ENCODE data around the gene CLIC5. TPM values are rescaled to one million over a fixed set of nuclear protein-coding genes. Genes with fewer than 3 reads are reported as not detected.

Gene CLIC5
- total and polyA plus RNA-seq, 2 donors (not counting 1 experiment from before 2014, with no cell fraction given) = 0.96 to 0.97 TPM

DNA sequence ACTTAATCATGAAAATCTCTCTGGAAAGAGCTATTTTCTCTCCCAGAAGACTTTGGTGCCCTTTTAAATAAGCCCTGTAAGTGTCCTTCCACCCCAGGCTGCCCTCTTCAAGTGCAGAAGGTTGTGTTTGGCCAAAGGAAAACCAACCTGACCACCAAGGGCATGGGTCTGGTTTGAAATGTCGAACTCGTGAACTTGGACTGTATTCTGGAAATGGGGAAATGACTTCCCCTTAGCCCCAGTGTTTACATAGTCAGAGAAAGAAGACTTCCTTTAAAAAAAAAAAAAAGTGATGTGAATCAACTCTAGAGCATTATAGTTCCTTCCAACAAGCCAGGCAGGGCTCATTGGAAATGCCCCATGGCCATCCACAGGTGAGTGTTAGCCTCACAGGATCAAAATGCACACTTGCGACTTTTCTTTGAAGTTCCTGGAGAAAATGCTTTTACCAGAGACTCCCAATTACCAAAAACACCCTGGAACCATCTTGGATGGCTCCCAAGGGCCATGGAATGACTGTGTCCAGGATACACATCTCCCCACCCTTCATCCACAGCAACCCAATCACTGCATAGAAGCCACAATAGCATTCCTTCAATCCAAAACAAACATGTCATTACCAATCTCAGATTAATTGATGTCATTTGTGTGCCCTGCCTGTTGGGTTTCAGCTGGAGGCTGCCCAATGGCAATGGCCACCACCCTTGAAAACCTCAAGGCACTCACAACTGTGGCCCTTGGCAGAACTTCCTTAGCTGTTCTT is 133.8 kb downstream of the CLIC5 start:
- Histone ChIP-seq H3K27me3 (replicated peaks in 1 of 4; ENCODE audit: control extremely low read depth in 1 of 4, control insufficient read depth in 3 of 4, insufficient read depth in 4 of 4, low read length in 3 of 4) (no peaks in the 10 kb centered on the region), H2AFZ (ENCODE audit: insufficient read depth, low read depth, low read length, poor library complexity, severe bottlenecking) (no peak overlapping the region), H3K4me3 (ENCODE audit: control extremely low read depth in 1 of 5, extremely low read depth in 1 of 5, insufficient read depth in 1 of 5, low read depth in 2 of 5, low read length in 4 of 5) (no peak overlapping the region), H3K79me2 (ENCODE audit: control insufficient read depth, insufficient read depth, low read length) (no peaks in the 10 kb centered on the region), H3K4me2 (replicated peaks; ENCODE audit: low read depth, low read length, poor library complexity, severe bottlenecking) (no peak overlapping the region), H3K9me3 (ENCODE audit: control extremely low read depth in 1 of 3, control insufficient read depth in 2 of 3, insufficient read depth in 1 of 3, low read length in 2 of 3) (no peaks in the 10 kb centered on the region), H3K4me1 (ENCODE audit: control insufficient read depth in 2 of 2, insufficient read depth in 2 of 2, low read length in 2 of 2) (no peaks in the 10 kb centered on the region), H3K36me3 (replicated peaks in 1 of 2; ENCODE audit: control extremely low read depth in 1 of 2, control insufficient read depth in 1 of 2, extremely low read depth in 1 of 2, insufficient read depth in 2 of 2, low read length in 1 of 2) (no peaks in the 10 kb centered on the region), H4K20me1 (ENCODE audit: control insufficient read depth, insufficient read depth, low read length, poor library complexity, severe bottlenecking) (no peaks in the 10 kb centered on the region), H3K27ac (ENCODE audit: low read length in 2 of 2) (no peak overlapping the region), H3K9ac (ENCODE audit: low read length) (no peak overlapping the region)
- no peaks in the 10 kb centered on the region for H3K4me1 Mint-ChIP-seq
- 100% methylated on average over 1 of the region's 3 CpGs for WGBS (ENCODE audit: insufficient coverage)
- H3K4me3 Mint-ChIP-seq = no peak overlapping the region
- H3K27ac Mint-ChIP-seq = no peak overlapping the region
- peaks cover 6% of the 10 kb centered on the region for H3K27me3 Mint-ChIP-seq
- no peaks in the 10 kb centered on the region for H3K9me3 Mint-ChIP-seq (ENCODE audit: insufficient read depth)
- no peak for DNase-seq
- ATAC-seq (ENCODE audit: low read depth) = no peak
- CTCF ChIA-PET = no interaction called here
- POLR2A ChIA-PET = no interaction called here
- TF ChIP-seq, protein P1, sequence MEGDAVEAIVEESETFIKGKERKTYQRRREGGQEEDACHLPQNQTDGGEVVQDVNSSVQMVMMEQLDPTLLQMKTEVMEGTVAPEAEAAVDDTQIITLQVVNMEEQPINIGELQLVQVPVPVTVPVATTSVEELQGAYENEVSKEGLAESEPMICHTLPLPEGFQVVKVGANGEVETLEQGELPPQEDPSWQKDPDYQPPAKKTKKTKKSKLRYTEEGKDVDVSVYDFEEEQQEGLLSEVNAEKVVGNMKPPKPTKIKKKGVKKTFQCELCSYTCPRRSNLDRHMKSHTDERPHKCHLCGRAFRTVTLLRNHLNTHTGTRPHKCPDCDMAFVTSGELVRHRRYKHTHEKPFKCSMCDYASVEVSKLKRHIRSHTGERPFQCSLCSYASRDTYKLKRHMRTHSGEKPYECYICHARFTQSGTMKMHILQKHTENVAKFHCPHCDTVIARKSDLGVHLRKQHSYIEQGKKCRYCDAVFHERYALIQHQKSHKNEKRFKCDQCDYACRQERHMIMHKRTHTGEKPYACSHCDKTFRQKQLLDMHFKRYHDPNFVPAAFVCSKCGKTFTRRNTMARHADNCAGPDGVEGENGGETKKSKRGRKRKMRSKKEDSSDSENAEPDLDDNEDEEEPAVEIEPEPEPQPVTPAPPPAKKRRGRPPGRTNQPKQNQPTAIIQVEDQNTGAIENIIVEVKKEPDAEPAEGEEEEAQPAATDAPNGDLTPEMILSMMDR (IDR thresholded peaks at IDR 0.05) = no peak
- TF ChIP-seq EZH2 (IDR thresholded peaks at IDR 0.05; ENCODE audit: borderline replicate concordance, insufficient read depth, low read depth, low read length, poor library complexity, severe bottlenecking) = no peak
- intact Hi-C loops (cut with micrococcal nuclease) = no loop called here

DNA sequence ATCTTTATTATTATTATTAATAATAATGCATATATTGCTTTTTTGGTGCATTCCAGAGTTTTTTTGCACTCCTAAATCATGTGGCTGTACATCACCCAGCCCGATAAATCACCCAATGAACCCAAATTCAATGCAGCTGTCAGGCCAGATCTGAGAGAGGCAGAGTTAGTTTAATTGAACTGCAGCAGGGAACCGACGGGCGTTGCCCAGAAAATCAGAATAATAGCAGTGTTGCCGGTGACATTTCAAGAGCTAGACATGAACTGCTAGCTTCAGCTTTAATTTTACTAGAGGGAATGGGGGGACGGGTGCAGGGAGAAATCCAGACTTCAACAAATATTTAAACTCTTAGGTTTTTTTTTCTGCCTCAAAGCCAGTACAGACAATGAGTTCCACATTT is 135.0 kb downstream of the CLIC5 start:
- Mint-ChIP-seq H3K27me3 (peaks cover 3% of the 10 kb centered on the region), H3K9me3 (ENCODE audit: insufficient read depth) (no peaks in the 10 kb centered on the region), H3K4me1 (no peaks in the 10 kb centered on the region), H3K27ac (no peak overlapping the region), H3K4me3 (no peak overlapping the region)
- Histone ChIP-seq H3K9me3 (ENCODE audit: control extremely low read depth in 1 of 3, control insufficient read depth in 2 of 3, insufficient read depth in 1 of 3, low read length in 2 of 3) (no peaks in the 10 kb centered on the region), H3K9ac (ENCODE audit: low read length) (no peak overlapping the region), H4K20me1 (ENCODE audit: control insufficient read depth, insufficient read depth, low read length, poor library complexity, severe bottlenecking) (no peaks in the 10 kb centered on the region), H3K79me2 (ENCODE audit: control insufficient read depth, insufficient read depth, low read length) (no peaks in the 10 kb centered on the region), H3K27ac (ENCODE audit: low read length in 2 of 2) (no peak overlapping the region), H3K36me3 (replicated peaks in 1 of 2; ENCODE audit: control extremely low read depth in 1 of 2, control insufficient read depth in 1 of 2, extremely low read depth in 1 of 2, insufficient read depth in 2 of 2, low read length in 1 of 2) (no peaks in the 10 kb centered on the region), H2AFZ (ENCODE audit: insufficient read depth, low read depth, low read length, poor library complexity, severe bottlenecking) (no peak overlapping the region), H3K4me3 (ENCODE audit: control extremely low read depth in 1 of 5, extremely low read depth in 1 of 5, insufficient read depth in 1 of 5, low read depth in 2 of 5, low read length in 4 of 5) (no peak overlapping the region), H3K27me3 (replicated peaks in 1 of 4; ENCODE audit: control extremely low read depth in 1 of 4, control insufficient read depth in 3 of 4, insufficient read depth in 4 of 4, low read length in 3 of 4) (no peaks in the 10 kb centered on the region), H3K4me2 (replicated peaks; ENCODE audit: low read depth, low read length, poor library complexity, severe bottlenecking) (no peak overlapping the region), H3K4me1 (ENCODE audit: control insufficient read depth in 2 of 2, insufficient read depth in 2 of 2, low read length in 2 of 2) (no peaks in the 10 kb centered on the region)
- 100% methylated on average over 5 of the region's 6 CpGs for WGBS (ENCODE audit: insufficient coverage)
- intact Hi-C loops (cut with micrococcal nuclease) = no loop called here
- POLR2A ChIA-PET = no interaction called here
- ATAC-seq (ENCODE audit: low read depth) (no peak), DNase-seq (no peak)
- CTCF ChIA-PET = interaction anchor here (1.3 kb wide), 1 partner anchor 42 kb away, joined by 5 read pairs; no protein-coding TSS in a partner anchor
- TF ChIP-seq EZH2 (IDR thresholded peaks at IDR 0.05; ENCODE audit: borderline replicate concordance, insufficient read depth, low read depth, low read length, poor library complexity, severe bottlenecking) = no peak
- TF ChIP-seq, protein P1 (IDR thresholded peaks at IDR 0.05) = no peak

Measured in B cell (primary cell).